ENCODE results near the gene NTMT1.

DNA sequence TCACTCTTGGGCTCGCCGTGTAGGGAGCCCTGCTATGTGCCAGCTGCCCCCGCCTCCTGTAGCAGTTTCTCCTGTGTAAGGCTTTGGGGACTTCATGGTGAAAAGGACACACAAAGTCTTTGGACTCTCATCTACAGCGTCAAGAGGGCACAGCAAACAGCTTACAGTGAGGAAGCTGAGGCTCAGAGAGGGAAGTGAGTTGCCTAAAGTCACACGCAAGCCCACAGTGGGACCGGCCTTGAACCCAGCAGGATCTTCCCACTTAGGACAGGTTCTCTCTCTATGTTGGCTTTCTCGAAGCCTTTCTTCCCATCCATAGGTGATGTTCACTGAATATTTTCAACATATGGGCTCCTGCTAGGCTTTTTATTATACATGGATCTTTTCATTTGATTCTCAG, 29.7 kb downstream of the NTMT1 start:
- TF ChIP-seq, protein P1, sequence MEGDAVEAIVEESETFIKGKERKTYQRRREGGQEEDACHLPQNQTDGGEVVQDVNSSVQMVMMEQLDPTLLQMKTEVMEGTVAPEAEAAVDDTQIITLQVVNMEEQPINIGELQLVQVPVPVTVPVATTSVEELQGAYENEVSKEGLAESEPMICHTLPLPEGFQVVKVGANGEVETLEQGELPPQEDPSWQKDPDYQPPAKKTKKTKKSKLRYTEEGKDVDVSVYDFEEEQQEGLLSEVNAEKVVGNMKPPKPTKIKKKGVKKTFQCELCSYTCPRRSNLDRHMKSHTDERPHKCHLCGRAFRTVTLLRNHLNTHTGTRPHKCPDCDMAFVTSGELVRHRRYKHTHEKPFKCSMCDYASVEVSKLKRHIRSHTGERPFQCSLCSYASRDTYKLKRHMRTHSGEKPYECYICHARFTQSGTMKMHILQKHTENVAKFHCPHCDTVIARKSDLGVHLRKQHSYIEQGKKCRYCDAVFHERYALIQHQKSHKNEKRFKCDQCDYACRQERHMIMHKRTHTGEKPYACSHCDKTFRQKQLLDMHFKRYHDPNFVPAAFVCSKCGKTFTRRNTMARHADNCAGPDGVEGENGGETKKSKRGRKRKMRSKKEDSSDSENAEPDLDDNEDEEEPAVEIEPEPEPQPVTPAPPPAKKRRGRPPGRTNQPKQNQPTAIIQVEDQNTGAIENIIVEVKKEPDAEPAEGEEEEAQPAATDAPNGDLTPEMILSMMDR (IDR thresholded peaks at IDR 0.05; ENCODE audit: insufficient read depth, low read length), result no peak
- TF ChIP-seq POLR2AphosphoS5 (IDR thresholded peaks at IDR 0.05; ENCODE audit: low read depth) (no peak), GABPA (IDR thresholded peaks at IDR 0.05; ENCODE audit: low read depth) (no peak)
